Measurements from ENCODE around the gene SLC5A6.

The SLC5A6 gene

GRCh38 chr2:27236136-27236535 lies 24.1 kb upstream of the SLC5A6 start:
- no peak for DNase-seq

- no peak for DNase-seq
Observed at GRCh38 chr2:27233341-27233740, 21.3 kb upstream of the SLC5A6 start.

GRCh38 chr2:27231921-27232320 lies 19.9 kb upstream of the SLC5A6 start:
- no peak for DNase-seq

- no peak for DNase-seq
Observed at GRCh38 chr2:27227501-27227900, 15.4 kb upstream of the SLC5A6 start.

GRCh38 chr2:27225526-27225925 lies 13.5 kb upstream of the SLC5A6 start:
- no peak for DNase-seq

GRCh38 chr2:27223416-27223815 lies 11.3 kb upstream of the SLC5A6 start:
- no peak for DNase-seq

- no peak for DNase-seq
Observed at GRCh38 chr2:27222407-27222806, 10.3 kb upstream of the SLC5A6 start.

GRCh38 chr2:27221166-27221565 lies 9.1 kb upstream of the SLC5A6 start:
- DNase-seq, result no peak

- no peak for DNase-seq
Observed at GRCh38 chr2:27220091-27220490, 8.0 kb upstream of the SLC5A6 start.

GRCh38 chr2:27219091-27219490 lies 7.0 kb upstream of the SLC5A6 start:
- no peak for DNase-seq

GRCh38 chr2:27218614-27219013 lies 6.5 kb upstream of the SLC5A6 start:
- DNase-seq, result no peak

- DNase-seq, result peak; percentile 72 to 80 (median 78)
Observed at GRCh38 chr2:27217173-27218121, 5.4 kb upstream of the SLC5A6 start, which contains the start of gene CAD. Gene CAD (plus strand): TSS chr2:27217369. CDS start chr2:27217552, 183 bp downstream.

GRCh38 chr2:27216416-27217137 lies 4.5 kb upstream of the SLC5A6 start:
- no peak for DNase-seq

GRCh38 chr2:27214941-27215340 lies 2.9 kb upstream of the SLC5A6 start:
- DNase-seq, result no peak

- DNase-seq, result peak in 3 of 4 experiments; percentile 21 to 46 (median 46)
Observed at GRCh38 chr2:27212626-27213471, 781 bp upstream of the SLC5A6 start.

- DNase-seq, result no peak
Observed at GRCh38 chr2:27211241-27211942, 676 bp downstream of the SLC5A6 start.

- no peak for DNase-seq
Observed at GRCh38 chr2:27209621-27210401, 2.3 kb downstream of the SLC5A6 start.

- no peak for DNase-seq
Observed at GRCh38 chr2:27208486-27209050, 3.5 kb downstream of the SLC5A6 start.

- no peak for DNase-seq
Observed at GRCh38 chr2:27206346-27206745, 5.7 kb downstream of the SLC5A6 start.

- DNase-seq, result no peak
Observed at GRCh38 chr2:27205206-27205605, 6.9 kb downstream of the SLC5A6 start.

GRCh38 chr2:27204566-27204965 lies 7.5 kb downstream of the SLC5A6 start:
- no peak for DNase-seq

Measured in activated CD4-positive, CD25-positive, alpha-beta regulatory T cell (primary cell).